HG02623 (cell line): ENCODE measurements around the gene RPL28.
"Not testable (repeated sequence)": the region's sequence is repeated elsewhere in the genome, so short reads cannot be mapped to it uniquely, and the experiment has no call there.

Source experiments
- ATAC-seq: cut with Tn5 transposase; IDR thresholded peaks from one replicate; pipeline ENCODE4 v1.9.1; 2021; ENCODE audit warnings: moderate library complexity; ENCODE audit not compliant: unreplicated experiment

The RPL28 gene

GRCh38 chr19:55421281-55421680 is 35.5 kb downstream of the RPL28 start:
- not testable (repeated sequence) for ATAC-seq

GRCh38 chr19:55423225-55424005 is 37.7 kb downstream of the RPL28 start:
- no peak for ATAC-seq

GRCh38 chr19:55424518-55424917 is 38.8 kb downstream of the RPL28 start:
- ATAC-seq, result no peak

- no peak for ATAC-seq
Measured at GRCh38 chr19:55426042-55426441, 40.3 kb downstream of the RPL28 start.

- ATAC-seq, result no peak
Measured at GRCh38 chr19:55431183-55431582, 45.5 kb downstream of the RPL28 start.

GRCh38 chr19:55432241-55432959 is 46.7 kb downstream of the RPL28 start:
- ATAC-seq, result no peak

GRCh38 chr19:55433292-55433691 is 47.6 kb downstream of the RPL28 start:
- ATAC-seq, result no peak

- ATAC-seq, result no peak
Measured at GRCh38 chr19:55434356-55434919, 48.7 kb downstream of the RPL28 start.

- no peak for ATAC-seq
Measured at GRCh38 chr19:55435020-55435419, 49.3 kb downstream of the RPL28 start.

- ATAC-seq, result no peak
Measured at GRCh38 chr19:55436847-55437246, 51.1 kb downstream of the RPL28 start.

- ATAC-seq, result no peak
Measured at GRCh38 chr19:55437410-55437809, 51.7 kb downstream of the RPL28 start.

GRCh38 chr19:55439052-55439451 is 53.3 kb downstream of the RPL28 start:
- ATAC-seq, result no peak

- ATAC-seq, result no peak
Measured at GRCh38 chr19:55440411-55441105, 54.8 kb downstream of the RPL28 start.

- ATAC-seq, result no peak
Measured at GRCh38 chr19:55441319-55441691, 55.6 kb downstream of the RPL28 start.

- no peak for ATAC-seq
Measured at GRCh38 chr19:55441692-55442321, 56.1 kb downstream of the RPL28 start.

- ATAC-seq, result no peak
Measured at GRCh38 chr19:55442372-55442961, 56.7 kb downstream of the RPL28 start.

- no peak for ATAC-seq
Measured at GRCh38 chr19:55443045-55443823, 57.5 kb downstream of the RPL28 start, which contains the start of gene SHISA7. Gene SHISA7, minus strand, starts transcription at chr19:55443300. Its CDS starts 437 bp downstream, at chr19:55442863.

GRCh38 chr19:55443824-55444480 is 58.2 kb downstream of the RPL28 start:
- ATAC-seq, result no peak

GRCh38 chr19:55444646-55445045 is 58.9 kb downstream of the RPL28 start:
- no peak for ATAC-seq
